Omental fat pad (tissue), 4 donors: ENCODE data around the gene CTNND2. TPM values are rescaled to one million over a fixed set of nuclear protein-coding genes. Genes with fewer than 3 reads are reported as not detected.

ENCODE experiments used
- ATAC-seq: fragments of 150-250 bp; one replicate; pipeline ENCODE4 v1.9.1; 2016; ENCODE audit warnings: mild to moderate bottlenecking, moderate library complexity; ENCODE audit not compliant: low FRiP score
- DNase-seq: peaks from one replicate; pipeline ENCODE4 v3.0.0-alpha.2; 2019; ENCODE audit warnings: low spot score
- CTCF ChIP-seq, 3 donors: fragments of 450-650 bp; IDR thresholded peaks; one replicate each; pipeline ENCODE4 v1.5.1; 2016 to 2017; ENCODE audit warnings: antibody characterized with exemption in 3 of 3, mild to moderate bottlenecking in 3 of 3, moderate library complexity in 2 of 3
- total RNA-seq, 4 donors: library from RNA; depleted of rRNA; stranded (reverse); fragments of >200 nt; gene quantifications; one replicate each; pipeline ENCODE4 v1.1.0, GENCODE V29; 2016

CTNND2 gene
- total RNA-seq, 4 donors from 2014 or later, result 0.16 to 1.3 (median 0.64) TPM

- TF ChIP-seq CTCF (IDR thresholded peaks at IDR 0.05), result no peak
- DNase-seq, result no peak
- no peak for ATAC-seq
These were observed 309.2 kb downstream of the CTNND2 start for GRCh38 chr5:11595045-11595444.

GRCh38 chr5:11594021-11594420 lies 310.2 kb downstream of the CTNND2 start:
- no peak for TF ChIP-seq CTCF (IDR thresholded peaks at IDR 0.05)
- DNase-seq (no peak), ATAC-seq (no peak)

GRCh38 chr5:11590475-11590874 lies 313.8 kb downstream of the CTNND2 start:
- no peak for TF ChIP-seq CTCF (IDR thresholded peaks at IDR 0.05)
- no peak for ATAC-seq
- no peak for DNase-seq

- no peak for DNase-seq
- ATAC-seq, result peak; percentile 51
- no peak for TF ChIP-seq CTCF (IDR thresholded peaks at IDR 0.05)
These were observed 315.4 kb downstream of the CTNND2 start for GRCh38 chr5:11588803-11589202.

- no peak for ATAC-seq
- TF ChIP-seq CTCF (IDR thresholded peaks at IDR 0.05), result no peak
- DNase-seq, result no peak
These were observed 320.2 kb downstream of the CTNND2 start for GRCh38 chr5:11584017-11584416.

GRCh38 chr5:11579351-11579750 lies 324.9 kb downstream of the CTNND2 start:
- no peak for DNase-seq
- no peak for TF ChIP-seq CTCF (IDR thresholded peaks at IDR 0.05)
- ATAC-seq, result no peak

- no peak for TF ChIP-seq CTCF (IDR thresholded peaks at IDR 0.05)
- no peak for ATAC-seq
These were observed 329.5 kb downstream of the CTNND2 start for GRCh38 chr5:11574787-11575186.

More at GRCh38 chr5:11574787-11575186, 329.5 kb downstream of the CTNND2 start:
- no peak for DNase-seq
